NOMO-1 treated with dmso at 0.1 percent for 144 hours (cell line): Measurements from ENCODE around the gene NAA35.
"Not testable (repeated sequence)": the region's sequence is repeated elsewhere in the genome, so short reads cannot be mapped to it uniquely, and the experiment has no call there.

ENCODE experiments used
- DNase-seq: peaks from one replicate; lab custom pipeline; 2025; ENCODE audit not compliant: unreplicated experiment; lab: John Stamatoyannopoulos, UW

NAA35 gene

DNA sequence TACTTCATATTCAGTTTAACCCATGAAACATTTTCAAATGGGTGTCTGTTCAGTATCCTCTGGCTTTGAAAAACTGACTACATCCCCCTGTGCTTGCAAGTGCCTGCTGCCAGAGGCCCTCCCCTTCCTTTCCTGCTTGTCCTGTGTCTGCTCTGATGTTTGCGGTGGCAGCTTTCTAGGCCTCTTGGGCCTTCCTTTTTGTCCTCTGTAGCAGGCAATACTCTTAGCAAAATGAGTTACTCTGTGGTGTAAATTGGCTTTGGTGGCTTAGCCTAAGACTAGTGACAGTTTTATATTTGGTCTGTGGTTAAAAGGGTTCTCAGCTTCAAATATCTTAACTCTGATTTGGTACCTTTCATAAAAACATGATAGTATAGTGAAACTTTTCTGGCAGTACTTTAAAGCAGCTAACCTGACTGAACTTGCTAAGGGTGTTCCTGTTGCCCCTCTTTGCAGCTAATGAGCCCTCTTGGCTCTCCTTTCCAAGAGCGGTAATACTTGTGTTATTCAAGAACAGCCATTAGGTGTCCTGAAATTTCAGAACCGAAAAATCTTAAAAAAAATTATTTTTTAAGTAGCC lies 81.8 kb downstream of the NAA35 start:
- DNase-seq, result no peak

DNA sequence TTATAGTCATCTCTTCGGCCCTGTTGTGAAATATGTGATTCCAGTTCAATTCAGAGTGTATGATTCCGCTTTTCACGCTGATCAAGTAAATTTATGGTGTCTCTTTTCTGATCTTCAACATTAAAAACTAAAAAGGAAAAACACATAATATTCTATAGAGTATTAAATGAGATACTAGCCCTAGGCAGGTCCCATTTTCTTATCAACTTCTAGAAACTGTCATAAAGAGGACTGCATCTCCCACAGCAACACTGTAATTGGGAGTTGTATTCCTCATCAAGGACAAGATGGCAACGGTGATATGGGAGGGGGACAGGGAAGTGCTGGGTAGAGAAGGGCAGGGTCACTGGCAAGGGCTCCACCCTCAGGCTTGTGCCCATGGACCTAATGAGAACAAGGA lies 86.8 kb downstream of the NAA35 start:
- no peak for DNase-seq

DNA sequence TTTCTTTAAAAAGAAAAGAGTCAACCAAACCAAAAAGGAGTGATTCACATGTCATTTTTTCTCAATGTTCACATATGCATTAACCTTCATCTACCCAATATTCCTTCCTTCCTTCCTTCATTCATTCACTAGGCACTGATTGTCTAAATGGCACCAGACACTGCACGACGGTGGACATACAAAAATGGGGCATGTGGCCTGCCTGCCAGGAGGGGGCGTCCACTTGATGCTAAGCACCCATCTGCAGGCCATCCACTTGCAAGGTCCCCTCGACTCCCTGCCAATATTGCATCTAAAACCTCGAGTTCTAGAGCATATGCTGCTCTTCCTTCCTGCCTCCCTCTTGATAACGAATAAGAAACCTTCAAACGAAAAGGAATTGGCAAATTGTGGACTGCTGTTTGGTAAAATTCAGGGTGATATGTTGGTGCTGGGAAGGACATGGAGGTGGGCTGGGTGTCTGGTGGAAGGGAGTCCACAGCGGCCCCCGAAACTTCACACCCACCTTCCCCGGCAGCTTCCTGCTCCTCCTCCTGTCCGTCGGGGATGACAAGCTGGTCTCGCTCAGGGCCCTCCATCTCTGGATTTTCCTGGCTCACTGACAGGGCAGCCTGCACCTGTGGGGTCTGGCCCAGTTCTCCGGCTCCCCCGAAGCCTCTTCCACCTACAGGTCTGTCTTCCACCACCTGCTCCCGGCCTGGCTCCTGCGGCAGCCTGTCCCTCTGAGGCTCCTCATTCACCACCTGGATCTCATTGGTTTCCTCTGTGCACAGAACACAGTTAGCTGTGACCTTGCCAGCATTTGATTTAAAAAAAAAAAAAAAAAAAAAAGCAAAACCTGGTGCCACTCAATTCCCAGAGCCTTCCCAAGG lies 94.2 kb downstream of the NAA35 start:
- peak; percentile 7 for DNase-seq

DNA sequence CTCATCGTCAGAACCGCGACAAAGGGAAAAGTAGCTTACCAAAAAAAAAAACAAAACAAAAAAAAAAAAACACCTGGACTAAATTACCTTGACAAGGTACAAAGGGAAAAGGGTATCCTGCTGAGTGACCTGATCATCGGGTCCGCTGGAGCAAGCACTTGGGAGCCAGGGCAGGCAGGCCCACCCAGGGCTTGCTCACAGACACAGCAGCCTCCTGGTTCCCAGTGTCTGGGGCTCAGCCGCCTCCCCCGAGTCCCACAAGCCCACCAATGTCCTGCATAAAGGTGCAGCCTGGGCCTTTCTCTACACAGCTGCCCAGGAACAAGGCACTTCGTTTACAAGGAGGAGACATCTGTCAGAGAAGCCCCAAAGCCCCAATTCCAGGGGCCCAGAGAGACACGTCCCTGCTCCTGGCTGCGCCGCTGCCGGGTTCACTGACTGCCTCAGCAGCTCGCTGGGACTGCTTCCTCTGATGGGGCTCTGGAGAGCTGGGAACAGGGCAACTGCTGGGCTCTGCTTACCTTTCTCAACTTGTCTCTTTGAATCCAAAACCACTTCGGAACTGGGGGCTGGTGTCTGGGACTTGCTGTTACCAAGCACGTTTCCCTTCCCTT lies 95.0 kb downstream of the NAA35 start:
- no peak for DNase-seq

DNA sequence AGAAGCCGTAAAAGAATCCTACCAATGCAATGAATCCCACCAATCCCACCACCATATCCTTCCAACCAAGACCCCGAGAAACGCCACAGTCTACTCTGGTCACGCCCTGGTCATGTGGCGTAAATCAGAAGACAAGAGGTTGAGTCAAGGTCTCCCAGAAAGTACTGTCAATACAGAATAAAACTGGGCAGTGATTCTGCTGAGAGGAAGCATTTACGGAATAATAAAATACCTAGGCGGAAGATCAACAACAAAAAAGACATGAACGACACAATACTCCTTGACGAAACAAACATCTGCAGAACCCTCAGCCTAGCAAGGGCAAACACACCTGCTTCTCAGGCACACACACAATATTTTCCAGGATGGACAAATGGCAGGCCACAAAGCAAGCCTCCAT lies 95.6 kb downstream of the NAA35 start:
- no peak for DNase-seq

DNA sequence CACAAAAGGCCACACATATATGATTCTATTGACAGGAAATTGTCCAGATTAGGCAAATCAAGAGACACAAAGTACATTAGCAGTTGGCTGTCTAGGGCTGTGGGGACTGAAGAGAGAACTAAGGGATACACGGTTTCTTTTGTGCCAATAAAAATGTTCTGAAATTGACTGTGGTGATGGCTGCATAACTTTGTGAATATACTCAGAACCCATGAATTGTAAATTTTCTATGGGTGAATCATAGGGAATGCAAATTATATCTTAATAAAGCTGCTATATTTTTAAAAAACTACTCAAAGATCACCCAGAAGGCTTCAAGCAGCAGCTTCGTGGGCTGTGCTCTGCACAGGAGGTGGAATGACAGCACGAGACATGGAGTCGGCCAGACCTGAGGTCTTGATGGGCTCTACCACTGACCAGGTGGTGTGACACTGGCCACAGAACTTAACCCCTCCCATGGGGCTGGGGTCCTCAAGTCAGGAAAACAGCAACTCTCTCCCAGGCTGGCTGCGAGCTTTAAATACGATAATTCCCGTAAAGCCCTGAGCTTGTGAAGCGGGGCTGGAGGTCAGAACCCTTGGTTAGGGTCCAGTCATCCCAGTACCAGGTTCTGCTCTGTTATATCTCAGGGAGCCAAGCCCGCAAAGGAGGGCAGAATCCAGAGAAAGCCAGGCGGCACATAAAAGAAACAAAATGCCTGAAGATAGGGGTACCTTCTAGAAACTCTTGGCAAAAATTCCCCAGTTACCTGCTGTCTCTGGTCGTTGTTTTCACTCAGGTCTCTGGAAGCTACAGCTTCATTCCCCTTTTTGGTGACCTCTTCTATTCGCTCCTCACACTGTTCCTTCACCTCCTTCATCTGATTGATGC lies 99.3 kb downstream of the NAA35 start:
- no peak for DNase-seq

DNA sequence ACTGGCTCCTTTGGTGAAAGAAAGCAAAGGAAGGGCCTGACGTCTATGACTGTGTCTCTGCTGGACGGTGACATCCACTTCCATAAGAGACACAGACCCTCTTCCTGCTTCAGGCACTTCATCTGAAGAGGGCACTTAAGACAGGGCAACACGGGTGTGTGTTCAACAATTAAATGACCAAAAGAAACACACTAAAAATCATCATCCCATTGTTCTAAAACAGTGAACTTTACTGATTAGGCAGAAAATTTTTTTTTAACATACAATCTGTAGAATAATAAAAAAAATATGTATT lies 99.9 kb downstream of the NAA35 start:
- DNase-seq, result no peak

DNA sequence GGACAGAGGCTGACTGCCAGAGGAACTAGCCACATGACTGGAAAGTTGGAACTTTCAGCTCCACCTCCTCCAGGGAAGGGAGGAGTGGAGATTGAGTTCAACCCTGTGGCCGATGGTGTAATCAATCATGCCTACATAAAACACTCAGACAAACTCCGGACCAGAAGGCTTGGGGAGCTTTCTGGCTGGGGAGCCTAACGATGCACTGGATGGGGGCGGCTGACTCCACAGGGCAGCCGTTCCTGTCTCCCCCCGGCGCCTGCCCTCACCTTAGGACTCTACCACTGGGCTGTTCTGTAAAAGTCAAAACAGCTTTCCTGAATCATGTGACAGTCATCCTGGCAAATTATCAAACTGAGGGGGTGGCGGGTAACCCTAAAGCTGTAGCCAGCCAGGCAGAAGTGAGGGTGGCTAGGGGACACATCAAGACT lies 100.4 kb downstream of the NAA35 start:
- no peak for DNase-seq

DNA sequence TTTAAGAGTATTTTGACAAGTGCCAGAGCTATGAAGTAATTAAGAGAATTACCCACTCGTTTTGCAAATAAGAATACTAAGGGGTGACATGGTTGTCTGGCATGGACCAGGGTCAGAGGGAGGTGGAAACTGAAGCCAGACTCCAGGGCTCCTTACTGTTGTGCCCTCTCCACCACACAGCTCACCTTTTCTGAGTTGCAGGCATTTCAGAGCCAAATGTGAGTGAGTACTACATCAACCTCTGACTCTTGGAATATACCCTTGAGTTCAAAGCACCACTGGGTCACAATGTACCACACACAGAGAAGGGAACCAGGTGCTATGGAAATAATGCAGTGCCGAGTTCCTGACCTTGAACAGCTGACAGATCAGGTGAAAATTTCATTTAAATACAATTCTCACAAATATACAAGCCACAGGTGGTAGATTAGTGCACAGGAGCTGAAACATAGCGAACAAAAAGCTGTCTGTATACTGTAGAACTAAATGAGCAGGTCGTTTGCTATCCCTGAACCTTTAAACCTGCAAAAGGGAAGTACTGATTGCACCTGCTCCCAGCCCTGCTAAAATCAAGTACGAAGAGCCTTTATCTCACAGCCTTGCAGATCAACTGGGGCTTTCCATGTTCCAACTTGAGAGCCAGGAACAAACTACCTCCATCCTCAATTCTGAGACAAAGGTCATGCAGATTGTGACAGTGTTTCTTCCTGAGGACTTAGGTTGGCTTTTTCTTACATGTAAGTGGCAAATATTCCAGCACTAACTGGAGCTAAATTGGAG lies 101.4 kb downstream of the NAA35 start:
- no peak for DNase-seq

DNA sequence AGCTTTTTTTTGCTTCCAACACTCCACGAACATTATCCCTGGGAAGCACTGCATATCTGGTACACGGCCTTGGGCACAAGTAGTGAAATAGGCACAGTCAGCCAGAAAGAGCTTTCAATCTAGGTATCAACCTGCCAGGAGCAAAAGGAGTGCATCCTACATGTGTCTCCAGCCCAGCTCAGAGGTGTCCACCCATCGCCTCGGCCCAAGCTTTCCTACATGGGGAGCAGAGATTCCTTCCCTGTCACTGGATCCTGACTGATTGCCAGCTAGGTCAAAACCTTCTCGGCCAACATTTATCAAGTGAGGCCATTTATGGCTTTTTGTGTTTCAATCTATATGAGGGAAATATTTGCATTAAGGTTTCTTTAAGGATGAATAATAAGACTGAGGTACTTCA lies 102.6 kb downstream of the NAA35 start:
- no peak for DNase-seq

DNA sequence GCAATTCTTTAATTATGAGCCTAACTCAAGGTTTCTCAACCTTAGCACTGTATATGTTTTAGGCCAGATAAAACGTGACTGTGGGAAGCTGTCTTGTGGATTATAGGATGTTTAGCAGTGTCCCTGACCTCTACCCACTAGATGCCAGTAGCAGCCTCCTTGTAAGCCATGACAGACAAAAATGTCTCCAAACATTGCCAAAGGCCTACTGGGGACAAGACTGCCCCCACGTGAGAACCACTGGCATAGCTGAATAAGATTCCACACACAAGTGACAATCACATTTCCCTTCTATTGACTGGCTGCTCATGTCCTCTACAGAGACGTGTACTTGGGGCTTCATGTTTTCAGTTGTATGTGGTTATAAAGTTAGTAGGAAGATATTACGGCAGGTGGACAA lies 103.1 kb downstream of the NAA35 start:
- DNase-seq, result no peak

DNA sequence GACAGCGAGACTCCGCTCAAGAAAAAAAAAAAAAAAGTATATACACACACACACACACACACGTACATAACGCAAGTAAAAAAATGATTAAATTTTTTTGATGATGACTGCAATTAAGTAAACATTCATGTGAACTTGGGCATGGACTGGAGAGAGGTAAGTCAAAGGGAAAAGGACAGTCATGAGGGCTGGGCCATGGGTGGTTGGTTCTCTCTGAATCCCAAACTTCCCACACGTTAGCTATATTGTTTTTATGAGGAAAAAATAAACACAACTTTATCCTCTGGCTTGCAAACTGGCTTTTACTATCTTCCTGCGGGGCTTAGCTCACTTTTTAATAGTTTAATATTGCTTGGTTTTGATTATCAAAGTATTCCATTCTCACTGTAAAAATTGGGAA lies 104.7 kb downstream of the NAA35 start:
- DNase-seq, result no peak

DNA sequence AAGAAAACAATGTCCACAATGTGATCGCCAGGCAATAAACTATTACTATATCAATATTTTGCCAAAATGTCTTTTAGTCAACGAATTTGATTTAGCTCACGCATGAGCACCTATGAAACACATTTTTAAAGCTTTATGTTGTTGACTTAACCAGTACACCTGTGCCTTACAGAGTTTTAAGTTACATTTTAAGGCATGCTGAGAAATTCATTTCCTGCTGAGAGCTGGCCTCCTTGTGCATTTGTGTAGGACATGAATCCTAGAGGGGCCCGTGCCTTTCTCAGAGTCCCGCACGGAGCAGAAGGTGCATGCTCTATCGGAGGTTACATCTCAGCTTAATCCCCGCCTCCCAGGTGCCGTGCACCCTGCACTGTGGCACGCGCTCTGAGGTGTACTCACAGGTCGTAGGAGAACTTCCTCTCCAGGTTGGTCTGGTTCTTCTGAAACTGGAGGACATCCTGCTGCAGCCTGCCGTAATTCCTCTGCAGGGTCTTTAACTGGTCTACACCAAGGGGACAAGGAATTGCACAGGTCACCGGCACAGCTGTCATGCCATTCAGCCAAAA lies 105.2 kb downstream of the NAA35 start:
- no peak for DNase-seq

DNA sequence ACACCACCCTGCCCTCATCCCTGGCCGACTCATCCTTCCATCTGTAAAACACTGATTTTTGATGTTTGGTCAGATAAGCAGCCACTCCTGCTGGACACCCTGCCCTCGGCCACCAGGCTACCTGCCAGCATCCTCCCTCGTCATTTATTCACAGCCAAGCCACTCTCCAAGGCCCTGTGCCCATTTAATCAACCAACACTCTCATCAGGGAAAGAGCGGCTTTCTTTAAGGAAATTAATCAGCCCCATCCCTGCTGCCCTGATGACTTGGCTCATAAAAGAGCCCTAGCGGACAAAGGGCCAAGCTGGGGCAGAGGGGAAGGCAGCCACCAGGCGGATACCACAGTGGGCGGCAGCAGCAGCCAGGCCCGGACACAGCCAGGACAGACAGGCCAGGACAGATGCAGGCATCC lies 106.0 kb downstream of the NAA35 start:
- DNase-seq, result no peak

DNA sequence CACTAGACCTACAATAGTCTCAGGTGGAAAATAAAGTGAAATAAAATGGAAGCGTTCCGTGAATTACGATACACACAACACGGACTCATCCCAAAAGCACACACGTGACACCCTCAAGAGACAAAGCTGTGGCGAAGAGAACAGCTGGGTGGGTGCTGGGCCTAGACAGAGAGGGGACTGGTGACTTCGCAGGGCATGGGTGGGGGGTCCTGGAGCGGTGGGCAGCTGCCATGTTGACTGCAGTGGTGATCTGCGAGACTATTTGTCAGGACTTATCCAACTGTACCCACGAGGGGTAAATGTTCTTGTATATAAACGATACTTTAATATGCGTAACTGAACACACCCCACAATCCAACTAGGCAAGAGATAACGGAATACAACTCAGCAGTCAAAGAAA lies 106.4 kb downstream of the NAA35 start:
- DNase-seq, result no peak

DNA sequence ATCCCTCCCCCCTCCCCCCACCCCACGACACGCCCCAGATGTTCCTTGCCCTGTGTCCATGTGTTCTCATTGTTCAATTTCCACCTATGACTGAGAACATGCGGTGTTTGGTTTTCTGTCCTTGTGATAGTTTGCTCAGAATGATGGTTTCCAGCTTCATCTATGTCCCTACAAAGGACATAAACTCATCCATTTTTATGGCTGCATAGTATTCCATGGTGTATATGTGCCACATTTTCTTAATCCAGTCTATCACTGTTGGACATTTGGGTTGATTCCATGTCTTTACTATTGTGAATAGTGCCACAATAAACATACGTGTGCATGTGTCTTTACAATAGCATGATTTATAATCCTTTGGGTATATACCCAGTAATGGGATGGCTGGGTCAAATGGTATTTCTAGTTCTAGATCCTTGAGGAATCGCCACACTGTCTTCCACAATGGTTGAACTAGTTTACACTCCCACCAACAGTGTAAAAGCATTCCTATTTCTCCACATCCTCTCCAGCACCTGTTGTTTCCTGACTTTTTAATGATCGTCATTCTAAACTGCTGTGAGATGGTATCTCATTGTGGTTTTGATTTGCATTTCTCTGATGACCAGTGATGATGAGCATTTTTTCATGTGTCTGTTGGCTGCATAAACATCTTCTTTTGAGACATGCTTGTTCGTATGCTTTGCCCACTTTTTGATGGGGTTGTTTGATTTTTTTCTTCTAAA lies 107.2 kb downstream of the NAA35 start:
- DNase-seq, result not testable (repeated sequence)

DNA sequence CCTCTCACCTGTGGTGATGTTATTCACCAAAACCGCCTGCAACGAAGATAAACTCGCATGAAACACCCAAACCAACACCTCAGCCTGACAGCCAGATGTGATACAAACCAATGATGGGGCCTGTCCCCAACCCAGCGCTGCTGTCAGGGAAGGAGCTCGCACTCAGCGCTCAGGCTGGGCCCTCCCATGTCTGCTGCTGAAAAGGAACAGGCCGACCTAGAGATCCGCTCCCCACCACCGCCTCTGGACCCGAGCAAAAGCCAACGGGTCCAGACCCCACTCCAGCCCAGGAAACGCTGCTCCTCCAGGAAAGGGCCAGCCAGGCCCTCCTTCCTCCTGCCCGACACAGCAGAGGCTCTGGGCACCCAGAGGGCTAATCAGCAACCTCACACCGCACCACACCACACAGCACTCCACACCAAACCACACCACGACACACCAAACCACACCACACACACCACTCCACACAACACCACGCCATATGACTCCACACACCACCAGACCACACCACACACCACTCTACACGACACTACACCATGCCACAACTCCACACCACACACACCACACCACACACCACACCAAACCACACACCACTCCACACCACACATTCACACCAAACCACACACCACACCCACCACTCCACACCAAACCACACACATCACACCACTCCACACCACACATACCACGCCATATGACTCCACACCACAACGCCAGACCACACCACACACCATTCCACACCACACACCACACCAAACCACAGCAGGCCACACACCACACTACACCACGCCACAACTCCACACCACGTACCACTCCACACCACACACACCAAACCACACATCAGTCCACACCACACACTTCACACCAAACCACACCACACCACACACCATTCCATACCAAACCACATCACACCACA lies 111.9 kb downstream of the NAA35 start:
- DNase-seq, result no peak

DNA sequence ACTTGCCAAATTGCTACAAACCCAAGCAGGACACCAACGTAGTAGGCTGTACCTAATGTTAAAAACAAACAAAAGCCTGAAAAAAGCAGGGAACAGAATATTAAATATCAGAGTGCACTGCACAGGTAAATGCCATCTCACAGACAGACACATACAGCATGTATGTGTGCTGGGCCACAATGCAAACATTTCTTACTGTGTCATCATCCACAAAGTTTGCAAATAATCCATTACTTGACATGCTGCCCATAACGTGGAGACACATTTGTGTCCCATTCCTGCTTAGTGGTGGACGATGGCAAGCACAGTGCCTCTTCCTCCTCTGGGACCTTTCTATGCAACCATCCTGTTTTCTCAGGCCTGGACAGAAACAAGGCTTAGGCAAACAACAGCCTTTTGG lies 113.7 kb downstream of the NAA35 start:
- DNase-seq, result no peak

DNA sequence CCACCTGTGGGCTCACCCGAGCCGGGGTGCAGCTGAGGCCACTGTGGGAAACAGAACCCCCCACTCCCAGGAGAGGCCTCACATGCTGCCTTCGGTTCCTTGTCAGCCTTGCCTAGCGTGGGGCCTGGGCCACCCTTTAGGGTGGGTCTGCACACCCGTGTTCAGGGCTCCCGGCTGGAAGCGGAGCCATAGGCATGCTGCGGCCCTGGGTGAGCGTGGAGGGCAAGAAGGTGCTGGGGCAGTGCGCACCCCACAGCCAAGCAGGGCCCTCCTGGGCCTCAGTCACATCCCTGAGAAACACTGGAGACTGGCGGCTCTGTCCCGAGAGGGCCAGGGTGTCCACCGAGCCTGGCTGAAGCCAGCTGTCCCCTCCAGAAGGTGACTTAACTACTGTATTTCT lies 116.5 kb downstream of the NAA35 start:
- no peak for DNase-seq
